WTC11 (cell line): Measurements from ENCODE around the gene WDR54. TPM values are rescaled to one million over a fixed set of nuclear protein-coding genes. Genes with fewer than 3 reads are reported as not detected.

ENCODE experiments used
- ATAC-seq: fragments of 200-7000 bp; cut with Tn5 transposase; 2 replicates; pipeline ENCODE4 v1.10.0; 2021; ENCODE audit warnings: mild to moderate bottlenecking, moderate library complexity
- CTCF ChIA-PET: fragments of 300-600 bp; sonication (Branson Sonifier 250); formaldehyde crosslinking; loops from one replicate; lab custom pipeline; 2021; ENCODE audit warnings: antibody characterized with exemption; lab: Charles Lee
- POLR2A ChIA-PET: fragments of 350-600 bp; sonication (Branson Sonifier 250); formaldehyde crosslinking; loops from one replicate; lab custom pipeline; 2021; ENCODE audit warnings: antibody characterized with exemption; lab: Charles Lee
- DNase-seq: peaks from one replicate; pipeline ENCODE4 v3.0.0; 2021; ENCODE audit warnings: low spot score
- H3K27ac Mint-ChIP-seq: 2 replicates; pipeline ENCODE4 v1.8.0; 2021; ENCODE audit warnings: mixed read lengths
- H3K27me3 Mint-ChIP-seq: 2 replicates; pipeline ENCODE4 v1.8.0; 2021; ENCODE audit warnings: low read depth, mild to moderate bottlenecking, moderate library complexity, mixed read lengths
- H3K36me3 Mint-ChIP-seq: 2 replicates; pipeline ENCODE4 v1.8.0; 2021; ENCODE audit warnings: mixed read lengths
- H3K4me1 Mint-ChIP-seq: 2 replicates; pipeline ENCODE4 v1.8.0; 2022; ENCODE audit warnings: mixed read lengths
- H3K4me3 Mint-ChIP-seq: 2 replicates; pipeline ENCODE4 v1.8.0; 2021; ENCODE audit warnings: mild to moderate bottlenecking, moderate library complexity, mixed read lengths
- H3K9me3 Mint-ChIP-seq: 2 replicates; pipeline ENCODE4 v1.8.0; 2021; ENCODE audit warnings: mixed read lengths
- EMX1 ChIP-seq: fragments of 250-450 bp; sonication (Bioruptor Pico); IDR thresholded peaks from 2 replicates; pipeline ENCODE4 v1.8.0; 2021; ENCODE audit warnings: mild to moderate bottlenecking
- GRHL2 ChIP-seq: fragments of 250-450 bp; sonication (Bioruptor Pico); IDR thresholded peaks from 2 replicates; pipeline ENCODE4 v1.8.0; 2022; ENCODE audit warnings: mild to moderate bottlenecking, moderate library complexity; ENCODE audit not compliant: insufficient replicate concordance, severe bottlenecking
- MXD4 ChIP-seq: fragments of 250-450 bp; sonication (Bioruptor Pico); IDR thresholded peaks from 2 replicates; pipeline ENCODE4 v1.8.0; 2021; ENCODE audit warnings: mild to moderate bottlenecking, moderate library complexity, borderline replicate concordance
- NFATC4 ChIP-seq: fragments of 250-450 bp; sonication (Bioruptor Pico); IDR thresholded peaks from 2 replicates; pipeline ENCODE4 v1.9.0; 2021; ENCODE audit warnings: mild to moderate bottlenecking
- NR1H2 ChIP-seq: sonication (generic); formaldehyde crosslinking; IDR thresholded peaks from 2 replicates; pipeline ENCODE4 v1.9.0; 2021; ENCODE audit warnings: mild to moderate bottlenecking, moderate library complexity, missing genetic modification reagents
- SOX15 ChIP-seq: fragments of 250-450 bp; sonication (Bioruptor Pico); IDR thresholded peaks from 2 replicates; pipeline ENCODE4 v1.9.0; 2021; ENCODE audit warnings: mild to moderate bottlenecking
- TEAD1 ChIP-seq: sonication (generic); formaldehyde crosslinking; IDR thresholded peaks from 2 replicates; pipeline ENCODE4 v1.8.0; 2022; ENCODE audit warnings: mild to moderate bottlenecking, missing genetic modification reagents
- TP53 ChIP-seq: sonication (generic); formaldehyde crosslinking; IDR thresholded peaks from 2 replicates; pipeline ENCODE4 v1.8.1; 2023; ENCODE audit warnings: mild to moderate bottlenecking, missing genetic modification reagents
- ZNF138 ChIP-seq: sonication (generic); formaldehyde crosslinking; conservative IDR thresholded peaks from 2 replicates; pipeline ENCODE4 v1.8.1; 2022; ENCODE audit warnings: mild to moderate bottlenecking, moderate library complexity, missing genetic modification reagents
- ZNF317 ChIP-seq: sonication (generic); formaldehyde crosslinking; IDR thresholded peaks from 2 replicates; pipeline ENCODE4 v1.8.1; 2023; ENCODE audit warnings: low read depth, mild to moderate bottlenecking, moderate library complexity, missing genetic modification reagents, borderline replicate concordance
- ZNF671 ChIP-seq: fragments of 250-450 bp; sonication (Bioruptor Pico); IDR thresholded peaks from 2 replicates; pipeline ENCODE4 v1.8.0; 2021; ENCODE audit warnings: mild to moderate bottlenecking
- total RNA-seq: library from RNA; stranded (reverse); gene quantifications from 3 replicates; pipeline ENCODE4 v1.2.3, GENCODE V29; 2021
- TF ChIP-seq, protein P1 (sequence below): sonication (generic); formaldehyde crosslinking; IDR thresholded peaks from 2 replicates; pipeline ENCODE4 v1.8.0; 2023; ENCODE audit warnings: missing genetic modification reagents, mild to moderate bottlenecking, borderline replicate concordance
- TF ChIP-seq, protein P2 (sequence below): fragments of 250-450 bp; sonication (Bioruptor Pico); IDR thresholded peaks from 2 replicates; pipeline ENCODE4 v1.9.0; 2021; ENCODE audit warnings: moderate library complexity, mild to moderate bottlenecking, inconsistent platforms, borderline replicate concordance
- TF ChIP-seq, protein P3 (sequence below): sonication (generic); formaldehyde crosslinking; IDR thresholded peaks from 2 replicates; pipeline ENCODE4 v1.8.1; 2023; ENCODE audit warnings: mild to moderate bottlenecking, missing genetic modification reagents, borderline replicate concordance
- TF ChIP-seq, protein P4 (sequence below): fragments of 250-450 bp; sonication (Bioruptor Pico); IDR thresholded peaks from 2 replicates; pipeline ENCODE4 v1.9.0; 2021; ENCODE audit warnings: mild to moderate bottlenecking, borderline replicate concordance
- TF ChIP-seq, protein P5 (sequence below): sonication (generic); formaldehyde crosslinking; IDR thresholded peaks from 2 replicates; pipeline ENCODE4 v1.8.1; 2022; ENCODE audit warnings: low read depth, mild to moderate bottlenecking, moderate library complexity, missing genetic modification reagents, borderline replicate concordance
- TF ChIP-seq, protein P6 (sequence below): sonication (generic); formaldehyde crosslinking; IDR thresholded peaks from 2 replicates; pipeline ENCODE4 v1.8.0; 2022; ENCODE audit warnings: missing genetic modification reagents
- TF ChIP-seq, protein P7 (sequence below): sonication (generic); formaldehyde crosslinking; IDR thresholded peaks from 2 replicates; pipeline ENCODE4 v1.8.1; 2022; ENCODE audit warnings: mild to moderate bottlenecking, missing genetic modification reagents, moderate library complexity, borderline replicate concordance

Gene WDR54
- total RNA-seq, 1 experiment from 2014 or later = 55.2 TPM

DNA sequence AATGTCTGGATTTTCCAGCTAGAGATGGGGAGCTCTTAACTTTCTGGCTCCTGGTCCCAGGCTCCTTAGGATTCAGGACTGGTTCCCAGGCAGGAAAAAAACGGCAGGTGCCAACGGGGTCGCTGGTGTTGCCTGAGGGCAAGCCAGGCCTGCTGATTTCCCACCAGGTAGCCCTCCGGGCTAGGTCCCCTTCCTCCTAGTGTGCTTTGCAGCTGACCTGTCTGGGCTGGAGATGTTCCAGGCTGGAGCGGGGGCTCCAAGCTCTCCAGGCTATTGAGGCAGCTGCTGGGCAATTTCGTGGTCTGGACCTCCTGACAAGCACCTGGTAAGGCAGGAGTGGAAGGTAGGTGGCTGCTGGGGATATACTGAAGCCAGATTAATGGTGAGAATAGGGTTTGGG is 53.0 kb downstream of the WDR54 start:
- Mint-ChIP-seq H3K27ac (no peak overlapping the region), H3K4me3 (no peak overlapping the region), H3K27me3 (no peaks in the 10 kb centered on the region), H3K4me1 (peaks cover 11% of the 10 kb centered on the region), H3K36me3 (peaks cover 18% of the 10 kb centered on the region), H3K9me3 (no peaks in the 10 kb centered on the region)
- CTCF ChIA-PET = interaction anchor here (0.7 to 2.6 kb wide), 7 partner anchors 8 to 158 kb away, joined by 3 to 23 read pairs (median 5); partner anchors contain the start of genes AUP1, CCDC142, HTRA2 and MOGS
- DNase-seq (no peak), ATAC-seq (no peak)
- POLR2A ChIA-PET = no interaction called here
- TF ChIP-seq TP53 (CRISPR knock-in tag) = no peak
- TF ChIP-seq SOX15 (CRISPR knock-in tag) = no peak
- TF ChIP-seq, protein P1, sequence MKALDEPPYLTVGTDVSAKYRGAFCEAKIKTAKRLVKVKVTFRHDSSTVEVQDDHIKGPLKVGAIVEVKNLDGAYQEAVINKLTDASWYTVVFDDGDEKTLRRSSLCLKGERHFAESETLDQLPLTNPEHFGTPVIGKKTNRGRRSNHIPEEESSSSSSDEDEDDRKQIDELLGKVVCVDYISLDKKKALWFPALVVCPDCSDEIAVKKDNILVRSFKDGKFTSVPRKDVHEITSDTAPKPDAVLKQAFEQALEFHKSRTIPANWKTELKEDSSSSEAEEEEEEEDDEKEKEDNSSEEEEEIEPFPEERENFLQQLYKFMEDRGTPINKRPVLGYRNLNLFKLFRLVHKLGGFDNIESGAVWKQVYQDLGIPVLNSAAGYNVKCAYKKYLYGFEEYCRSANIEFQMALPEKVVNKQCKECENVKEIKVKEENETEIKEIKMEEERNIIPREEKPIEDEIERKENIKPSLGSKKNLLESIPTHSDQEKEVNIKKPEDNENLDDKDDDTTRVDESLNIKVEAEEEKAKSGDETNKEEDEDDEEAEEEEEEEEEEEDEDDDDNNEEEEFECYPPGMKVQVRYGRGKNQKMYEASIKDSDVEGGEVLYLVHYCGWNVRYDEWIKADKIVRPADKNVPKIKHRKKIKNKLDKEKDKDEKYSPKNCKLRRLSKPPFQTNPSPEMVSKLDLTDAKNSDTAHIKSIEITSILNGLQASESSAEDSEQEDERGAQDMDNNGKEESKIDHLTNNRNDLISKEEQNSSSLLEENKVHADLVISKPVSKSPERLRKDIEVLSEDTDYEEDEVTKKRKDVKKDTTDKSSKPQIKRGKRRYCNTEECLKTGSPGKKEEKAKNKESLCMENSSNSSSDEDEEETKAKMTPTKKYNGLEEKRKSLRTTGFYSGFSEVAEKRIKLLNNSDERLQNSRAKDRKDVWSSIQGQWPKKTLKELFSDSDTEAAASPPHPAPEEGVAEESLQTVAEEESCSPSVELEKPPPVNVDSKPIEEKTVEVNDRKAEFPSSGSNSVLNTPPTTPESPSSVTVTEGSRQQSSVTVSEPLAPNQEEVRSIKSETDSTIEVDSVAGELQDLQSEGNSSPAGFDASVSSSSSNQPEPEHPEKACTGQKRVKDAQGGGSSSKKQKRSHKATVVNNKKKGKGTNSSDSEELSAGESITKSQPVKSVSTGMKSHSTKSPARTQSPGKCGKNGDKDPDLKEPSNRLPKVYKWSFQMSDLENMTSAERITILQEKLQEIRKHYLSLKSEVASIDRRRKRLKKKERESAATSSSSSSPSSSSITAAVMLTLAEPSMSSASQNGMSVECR (CRISPR knock-in tag) = no peak
- no peak for TF ChIP-seq NFATC4 (CRISPR knock-in tag)
- no peak for TF ChIP-seq MXD4 (CRISPR knock-in tag)
- no peak for TF ChIP-seq GRHL2 (CRISPR knock-in tag)
- no peak for TF ChIP-seq EMX1
- no peak for TF ChIP-seq TEAD1 (CRISPR knock-in tag)
- TF ChIP-seq NR1H2 (CRISPR knock-in tag) = no peak
- TF ChIP-seq, protein P2, sequence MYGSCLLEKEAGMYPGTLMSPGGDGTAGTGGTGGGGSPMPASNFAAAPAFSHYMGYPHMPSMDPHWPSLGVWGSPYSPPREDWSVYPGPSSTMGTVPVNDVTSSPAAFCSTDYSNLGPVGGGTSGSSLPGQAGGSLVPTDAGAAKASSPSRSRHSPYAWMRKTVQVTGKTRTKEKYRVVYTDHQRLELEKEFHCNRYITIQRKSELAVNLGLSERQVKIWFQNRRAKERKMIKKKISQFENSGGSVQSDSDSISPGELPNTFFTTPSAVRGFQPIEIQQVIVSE (CRISPR knock-in tag) = no peak
- TF ChIP-seq, protein P3, sequence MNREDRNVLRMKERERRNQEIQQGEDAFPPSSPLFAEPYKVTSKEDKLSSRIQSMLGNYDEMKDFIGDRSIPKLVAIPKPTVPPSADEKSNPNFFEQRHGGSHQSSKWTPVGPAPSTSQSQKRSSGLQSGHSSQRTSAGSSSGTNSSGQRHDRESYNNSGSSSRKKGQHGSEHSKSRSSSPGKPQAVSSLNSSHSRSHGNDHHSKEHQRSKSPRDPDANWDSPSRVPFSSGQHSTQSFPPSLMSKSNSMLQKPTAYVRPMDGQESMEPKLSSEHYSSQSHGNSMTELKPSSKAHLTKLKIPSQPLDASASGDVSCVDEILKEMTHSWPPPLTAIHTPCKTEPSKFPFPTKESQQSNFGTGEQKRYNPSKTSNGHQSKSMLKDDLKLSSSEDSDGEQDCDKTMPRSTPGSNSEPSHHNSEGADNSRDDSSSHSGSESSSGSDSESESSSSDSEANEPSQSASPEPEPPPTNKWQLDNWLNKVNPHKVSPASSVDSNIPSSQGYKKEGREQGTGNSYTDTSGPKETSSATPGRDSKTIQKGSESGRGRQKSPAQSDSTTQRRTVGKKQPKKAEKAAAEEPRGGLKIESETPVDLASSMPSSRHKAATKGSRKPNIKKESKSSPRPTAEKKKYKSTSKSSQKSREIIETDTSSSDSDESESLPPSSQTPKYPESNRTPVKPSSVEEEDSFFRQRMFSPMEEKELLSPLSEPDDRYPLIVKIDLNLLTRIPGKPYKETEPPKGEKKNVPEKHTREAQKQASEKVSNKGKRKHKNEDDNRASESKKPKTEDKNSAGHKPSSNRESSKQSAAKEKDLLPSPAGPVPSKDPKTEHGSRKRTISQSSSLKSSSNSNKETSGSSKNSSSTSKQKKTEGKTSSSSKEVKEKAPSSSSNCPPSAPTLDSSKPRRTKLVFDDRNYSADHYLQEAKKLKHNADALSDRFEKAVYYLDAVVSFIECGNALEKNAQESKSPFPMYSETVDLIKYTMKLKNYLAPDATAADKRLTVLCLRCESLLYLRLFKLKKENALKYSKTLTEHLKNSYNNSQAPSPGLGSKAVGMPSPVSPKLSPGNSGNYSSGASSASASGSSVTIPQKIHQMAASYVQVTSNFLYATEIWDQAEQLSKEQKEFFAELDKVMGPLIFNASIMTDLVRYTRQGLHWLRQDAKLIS (CRISPR knock-in tag) = no peak
- TF ChIP-seq, protein P4, sequence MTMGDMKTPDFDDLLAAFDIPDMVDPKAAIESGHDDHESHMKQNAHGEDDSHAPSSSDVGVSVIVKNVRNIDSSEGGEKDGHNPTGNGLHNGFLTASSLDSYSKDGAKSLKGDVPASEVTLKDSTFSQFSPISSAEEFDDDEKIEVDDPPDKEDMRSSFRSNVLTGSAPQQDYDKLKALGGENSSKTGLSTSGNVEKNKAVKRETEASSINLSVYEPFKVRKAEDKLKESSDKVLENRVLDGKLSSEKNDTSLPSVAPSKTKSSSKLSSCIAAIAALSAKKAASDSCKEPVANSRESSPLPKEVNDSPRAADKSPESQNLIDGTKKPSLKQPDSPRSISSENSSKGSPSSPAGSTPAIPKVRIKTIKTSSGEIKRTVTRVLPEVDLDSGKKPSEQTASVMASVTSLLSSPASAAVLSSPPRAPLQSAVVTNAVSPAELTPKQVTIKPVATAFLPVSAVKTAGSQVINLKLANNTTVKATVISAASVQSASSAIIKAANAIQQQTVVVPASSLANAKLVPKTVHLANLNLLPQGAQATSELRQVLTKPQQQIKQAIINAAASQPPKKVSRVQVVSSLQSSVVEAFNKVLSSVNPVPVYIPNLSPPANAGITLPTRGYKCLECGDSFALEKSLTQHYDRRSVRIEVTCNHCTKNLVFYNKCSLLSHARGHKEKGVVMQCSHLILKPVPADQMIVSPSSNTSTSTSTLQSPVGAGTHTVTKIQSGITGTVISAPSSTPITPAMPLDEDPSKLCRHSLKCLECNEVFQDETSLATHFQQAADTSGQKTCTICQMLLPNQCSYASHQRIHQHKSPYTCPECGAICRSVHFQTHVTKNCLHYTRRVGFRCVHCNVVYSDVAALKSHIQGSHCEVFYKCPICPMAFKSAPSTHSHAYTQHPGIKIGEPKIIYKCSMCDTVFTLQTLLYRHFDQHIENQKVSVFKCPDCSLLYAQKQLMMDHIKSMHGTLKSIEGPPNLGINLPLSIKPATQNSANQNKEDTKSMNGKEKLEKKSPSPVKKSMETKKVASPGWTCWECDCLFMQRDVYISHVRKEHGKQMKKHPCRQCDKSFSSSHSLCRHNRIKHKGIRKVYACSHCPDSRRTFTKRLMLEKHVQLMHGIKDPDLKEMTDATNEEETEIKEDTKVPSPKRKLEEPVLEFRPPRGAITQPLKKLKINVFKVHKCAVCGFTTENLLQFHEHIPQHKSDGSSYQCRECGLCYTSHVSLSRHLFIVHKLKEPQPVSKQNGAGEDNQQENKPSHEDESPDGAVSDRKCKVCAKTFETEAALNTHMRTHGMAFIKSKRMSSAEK (CRISPR knock-in tag) = no peak
- TF ChIP-seq, protein P5, sequence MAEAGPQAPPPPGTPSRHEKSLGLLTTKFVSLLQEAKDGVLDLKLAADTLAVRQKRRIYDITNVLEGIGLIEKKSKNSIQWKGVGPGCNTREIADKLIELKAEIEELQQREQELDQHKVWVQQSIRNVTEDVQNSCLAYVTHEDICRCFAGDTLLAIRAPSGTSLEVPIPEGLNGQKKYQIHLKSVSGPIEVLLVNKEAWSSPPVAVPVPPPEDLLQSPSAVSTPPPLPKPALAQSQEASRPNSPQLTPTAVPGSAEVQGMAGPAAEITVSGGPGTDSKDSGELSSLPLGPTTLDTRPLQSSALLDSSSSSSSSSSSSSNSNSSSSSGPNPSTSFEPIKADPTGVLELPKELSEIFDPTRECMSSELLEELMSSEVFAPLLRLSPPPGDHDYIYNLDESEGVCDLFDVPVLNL = no peak
- no peak for TF ChIP-seq ZNF317 (CRISPR knock-in tag)
- no peak for TF ChIP-seq ZNF138 (CRISPR knock-in tag)
- TF ChIP-seq, protein P6, sequence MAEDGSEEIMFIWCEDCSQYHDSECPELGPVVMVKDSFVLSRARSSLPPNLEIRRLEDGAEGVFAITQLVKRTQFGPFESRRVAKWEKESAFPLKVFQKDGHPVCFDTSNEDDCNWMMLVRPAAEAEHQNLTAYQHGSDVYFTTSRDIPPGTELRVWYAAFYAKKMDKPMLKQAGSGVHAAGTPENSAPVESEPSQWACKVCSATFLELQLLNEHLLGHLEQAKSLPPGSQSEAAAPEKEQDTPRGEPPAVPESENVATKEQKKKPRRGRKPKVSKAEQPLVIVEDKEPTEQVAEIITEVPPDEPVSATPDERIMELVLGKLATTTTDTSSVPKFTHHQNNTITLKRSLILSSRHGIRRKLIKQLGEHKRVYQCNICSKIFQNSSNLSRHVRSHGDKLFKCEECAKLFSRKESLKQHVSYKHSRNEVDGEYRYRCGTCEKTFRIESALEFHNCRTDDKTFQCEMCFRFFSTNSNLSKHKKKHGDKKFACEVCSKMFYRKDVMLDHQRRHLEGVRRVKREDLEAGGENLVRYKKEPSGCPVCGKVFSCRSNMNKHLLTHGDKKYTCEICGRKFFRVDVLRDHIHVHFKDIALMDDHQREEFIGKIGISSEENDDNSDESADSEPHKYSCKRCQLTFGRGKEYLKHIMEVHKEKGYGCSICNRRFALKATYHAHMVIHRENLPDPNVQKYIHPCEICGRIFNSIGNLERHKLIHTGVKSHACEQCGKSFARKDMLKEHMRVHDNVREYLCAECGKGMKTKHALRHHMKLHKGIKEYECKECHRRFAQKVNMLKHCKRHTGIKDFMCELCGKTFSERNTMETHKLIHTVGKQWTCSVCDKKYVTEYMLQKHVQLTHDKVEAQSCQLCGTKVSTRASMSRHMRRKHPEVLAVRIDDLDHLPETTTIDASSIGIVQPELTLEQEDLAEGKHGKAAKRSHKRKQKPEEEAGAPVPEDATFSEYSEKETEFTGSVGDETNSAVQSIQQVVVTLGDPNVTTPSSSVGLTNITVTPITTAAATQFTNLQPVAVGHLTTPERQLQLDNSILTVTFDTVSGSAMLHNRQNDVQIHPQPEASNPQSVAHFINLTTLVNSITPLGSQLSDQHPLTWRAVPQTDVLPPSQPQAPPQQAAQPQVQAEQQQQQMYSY (CRISPR knock-in tag) = no peak
- no peak for TF ChIP-seq ZNF671 (CRISPR knock-in tag)
- TF ChIP-seq, protein P7, sequence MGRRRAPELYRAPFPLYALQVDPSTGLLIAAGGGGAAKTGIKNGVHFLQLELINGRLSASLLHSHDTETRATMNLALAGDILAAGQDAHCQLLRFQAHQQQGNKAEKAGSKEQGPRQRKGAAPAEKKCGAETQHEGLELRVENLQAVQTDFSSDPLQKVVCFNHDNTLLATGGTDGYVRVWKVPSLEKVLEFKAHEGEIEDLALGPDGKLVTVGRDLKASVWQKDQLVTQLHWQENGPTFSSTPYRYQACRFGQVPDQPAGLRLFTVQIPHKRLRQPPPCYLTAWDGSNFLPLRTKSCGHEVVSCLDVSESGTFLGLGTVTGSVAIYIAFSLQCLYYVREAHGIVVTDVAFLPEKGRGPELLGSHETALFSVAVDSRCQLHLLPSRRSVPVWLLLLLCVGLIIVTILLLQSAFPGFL (CRISPR knock-in tag) = no peak
